Stimulated activated naive CD8-positive, alpha-beta T cell treated with anti-CD3 and anti-CD28 coated beads, Interleukin-15, amount 100 ng/mL, for 72 hours (primary cell): Measurements from ENCODE around the gene DYRK2.
A peak's percentile ranks its signal among the peaks of the same experiment; 100 is the strongest.
"Not testable (repeated sequence)": the region's sequence is repeated elsewhere in the genome, so short reads cannot be mapped to it uniquely, and the experiment has no call there.

ENCODE experiments used
- ATAC-seq: fragments of 150-1000 bp; cut with Tn5 transposase; 2 replicates; pipeline ENCODE4 v1.10.0; 2021; ENCODE audit warnings: mild to moderate bottlenecking, moderate library complexity
- DNase-seq, 2 donors: peaks; one replicate each; pipeline ENCODE4 v3.0.0; 2021 to 2022
- H3K27ac Mint-ChIP-seq, 2 donors: one replicate each; pipeline ENCODE4 v1.8.0; 2022; ENCODE audit warnings: mild to moderate bottlenecking in 2 of 2, mixed read lengths in 2 of 2, moderate library complexity in 2 of 2
- H3K27me3 Mint-ChIP-seq: one replicate; pipeline ENCODE4 v1.8.0; 2022; ENCODE audit warnings: mixed read lengths
- H3K4me1 Mint-ChIP-seq: one replicate; pipeline ENCODE4 v1.8.0; 2022; ENCODE audit warnings: mild to moderate bottlenecking, mixed read lengths
- H3K4me3 Mint-ChIP-seq, 2 donors: one replicate each; pipeline ENCODE4 v1.8.0; 2022; ENCODE audit warnings: mild to moderate bottlenecking in 2 of 2, mixed read lengths in 2 of 2, moderate library complexity in 1 of 2
- H3K9me3 Mint-ChIP-seq, 2 donors: one replicate each; pipeline ENCODE4 v1.8.0; 2022; ENCODE audit warnings: mixed read lengths in 2 of 2

The DYRK2 gene

GRCh38 chr12:67672507-67672906, 24.0 kb downstream of the DYRK2 start:
- not testable (repeated sequence) for H3K27me3 Mint-ChIP-seq, DNase-seq, H3K4me3 Mint-ChIP-seq, ATAC-seq
- Mint-ChIP-seq H3K9me3 (peaks cover 21 to 29% of the 10 kb centered on the region in 2 donors), H3K4me1 (peaks cover 32% of the 10 kb centered on the region), H3K27ac (peak overlapping the region; percentile 41 to 82)

- not testable (repeated sequence) for H3K27me3 Mint-ChIP-seq, DNase-seq, H3K27ac Mint-ChIP-seq, ATAC-seq, H3K4me3 Mint-ChIP-seq
- Mint-ChIP-seq H3K4me1 (peaks cover 31% of the 10 kb centered on the region), H3K9me3 (peaks cover 21 to 29% of the 10 kb centered on the region in 2 donors)
Observed at GRCh38 chr12:67673509-67673908, 25.0 kb downstream of the DYRK2 start.

- no peak overlapping the region for H3K27ac Mint-ChIP-seq
Observed at GRCh38 chr12:67674417-67674816, 25.9 kb downstream of the DYRK2 start.

GRCh38 chr12:67676624-67677023, 28.1 kb downstream of the DYRK2 start:
- no peak overlapping the region for H3K27ac Mint-ChIP-seq
- ATAC-seq, result no peak
- no peaks in the 10 kb centered on the region for H3K27me3 Mint-ChIP-seq
- H3K4me3 Mint-ChIP-seq, result no peak overlapping the region
- H3K9me3 Mint-ChIP-seq, result peaks cover 21 to 29% of the 10 kb centered on the region in 2 donors
- peaks cover 23% of the 10 kb centered on the region for H3K4me1 Mint-ChIP-seq
- DNase-seq, result no peak

More at GRCh38 chr12:67674417-67674816, 25.9 kb downstream of the DYRK2 start:
- H3K4me3 Mint-ChIP-seq, result no peak overlapping the region
- H3K27me3 Mint-ChIP-seq, result no peaks in the 10 kb centered on the region
- peaks cover 21 to 29% of the 10 kb centered on the region in 2 donors for H3K9me3 Mint-ChIP-seq
- DNase-seq (no peak), ATAC-seq (no peak)
- peaks cover 32% of the 10 kb centered on the region for H3K4me1 Mint-ChIP-seq

- H3K9me3 Mint-ChIP-seq, result peaks cover 21 to 27% of the 10 kb centered on the region in 2 donors
- H3K27me3 Mint-ChIP-seq, result no peaks in the 10 kb centered on the region
- H3K4me3 Mint-ChIP-seq, result no peak overlapping the region
- H3K4me1 Mint-ChIP-seq, result peaks cover 23% of the 10 kb centered on the region
- H3K27ac Mint-ChIP-seq, result no peak overlapping the region
- ATAC-seq, result no peak
- no peak for DNase-seq
Observed at GRCh38 chr12:67677166-67677565, 28.6 kb downstream of the DYRK2 start.

GRCh38 chr12:67681105-67681778, 32.7 kb downstream of the DYRK2 start:
- Mint-ChIP-seq H3K4me3 (no peak overlapping the region), H3K27ac (peak overlapping the region in 1 of 2 donors; percentile 62), H3K27me3 (no peaks in the 10 kb centered on the region), H3K4me1 (peaks cover 11% of the 10 kb centered on the region), H3K9me3 (no peaks in the 10 kb centered on the region)
- ATAC-seq (no peak), DNase-seq (no peak)

- Mint-ChIP-seq H3K27ac (no peak overlapping the region), H3K4me3 (no peak overlapping the region), H3K27me3 (no peaks in the 10 kb centered on the region), H3K4me1 (peaks cover 11% of the 10 kb centered on the region), H3K9me3 (no peaks in the 10 kb centered on the region)
- DNase-seq (no peak), ATAC-seq (no peak)
Observed at GRCh38 chr12:67681941-67682620, 33.5 kb downstream of the DYRK2 start.

GRCh38 chr12:67689385-67689784, 40.8 kb downstream of the DYRK2 start:
- H3K27me3 Mint-ChIP-seq, result no peaks in the 10 kb centered on the region
- H3K4me1 Mint-ChIP-seq, result peaks cover 14% of the 10 kb centered on the region
- peaks cover 0 to 5% of the 10 kb centered on the region in 2 donors for H3K9me3 Mint-ChIP-seq
- no peak for DNase-seq
- H3K4me3 Mint-ChIP-seq, result no peak overlapping the region
- H3K27ac Mint-ChIP-seq, result no peak overlapping the region
- no peak for ATAC-seq

- H3K4me1 Mint-ChIP-seq, result peaks cover 26% of the 10 kb centered on the region
- no peaks in the 10 kb centered on the region for H3K27me3 Mint-ChIP-seq
- no peak overlapping the region for H3K27ac Mint-ChIP-seq
- ATAC-seq (no peak), DNase-seq (no peak)
- no peak overlapping the region for H3K4me3 Mint-ChIP-seq
- peaks cover 0 to 5% of the 10 kb centered on the region in 2 donors for H3K9me3 Mint-ChIP-seq
Observed at GRCh38 chr12:67690656-67691055, 42.1 kb downstream of the DYRK2 start.

GRCh38 chr12:67691220-67691619, 42.7 kb downstream of the DYRK2 start:
- no peak overlapping the region for H3K27ac Mint-ChIP-seq
- no peaks in the 10 kb centered on the region for H3K27me3 Mint-ChIP-seq
- peaks cover 0 to 5% of the 10 kb centered on the region in 2 donors for H3K9me3 Mint-ChIP-seq
- no peak for DNase-seq
- no peak for ATAC-seq
- no peak overlapping the region for H3K4me3 Mint-ChIP-seq
- H3K4me1 Mint-ChIP-seq, result peaks cover 32% of the 10 kb centered on the region

- no peak for DNase-seq
- Mint-ChIP-seq H3K27me3 (no peaks in the 10 kb centered on the region), H3K4me1 (peaks cover 34% of the 10 kb centered on the region), H3K4me3 (no peak overlapping the region), H3K27ac (peak overlapping the region; percentile 43 to 62), H3K9me3 (peaks cover 0 to 5% of the 10 kb centered on the region in 2 donors)
- ATAC-seq, result peak; percentile 78
Observed at GRCh38 chr12:67692135-67692534, 43.6 kb downstream of the DYRK2 start.

GRCh38 chr12:67692966-67693365, 44.4 kb downstream of the DYRK2 start:
- no peak for ATAC-seq
- Mint-ChIP-seq H3K4me3 (no peak overlapping the region), H3K4me1 (peaks cover 38% of the 10 kb centered on the region), H3K27me3 (no peaks in the 10 kb centered on the region), H3K27ac (no peak overlapping the region), H3K9me3 (no peaks in the 10 kb centered on the region)
- no peak for DNase-seq

- H3K27me3 Mint-ChIP-seq, result no peaks in the 10 kb centered on the region
- DNase-seq (no peak), ATAC-seq (no peak)
- H3K27ac Mint-ChIP-seq, result no peak overlapping the region
- no peaks in the 10 kb centered on the region for H3K9me3 Mint-ChIP-seq
- no peak overlapping the region for H3K4me3 Mint-ChIP-seq
- peaks cover 46% of the 10 kb centered on the region for H3K4me1 Mint-ChIP-seq
Observed at GRCh38 chr12:67693894-67694293, 45.3 kb downstream of the DYRK2 start.

GRCh38 chr12:67694306-67694900, 45.9 kb downstream of the DYRK2 start:
- H3K27me3 Mint-ChIP-seq, result no peaks in the 10 kb centered on the region
- no peak for DNase-seq
- ATAC-seq, result no peak
- H3K9me3 Mint-ChIP-seq, result no peaks in the 10 kb centered on the region
- H3K4me1 Mint-ChIP-seq, result peaks cover 50% of the 10 kb centered on the region
- H3K4me3 Mint-ChIP-seq, result no peak overlapping the region
- H3K27ac Mint-ChIP-seq, result no peak overlapping the region

- no peak overlapping the region for H3K27ac Mint-ChIP-seq
Observed at GRCh38 chr12:67695974-67696373, 47.4 kb downstream of the DYRK2 start.

GRCh38 chr12:67697443-67697842, 48.9 kb downstream of the DYRK2 start:
- peaks cover 55% of the 10 kb centered on the region for H3K4me1 Mint-ChIP-seq
- H3K9me3 Mint-ChIP-seq, result no peaks in the 10 kb centered on the region
- ATAC-seq (no peak), DNase-seq (no peak)
- no peak overlapping the region for H3K27ac Mint-ChIP-seq
- no peaks in the 10 kb centered on the region for H3K27me3 Mint-ChIP-seq
- no peak overlapping the region for H3K4me3 Mint-ChIP-seq

More at GRCh38 chr12:67695974-67696373, 47.4 kb downstream of the DYRK2 start:
- Mint-ChIP-seq H3K9me3 (no peaks in the 10 kb centered on the region), H3K4me3 (no peak overlapping the region), H3K4me1 (peaks cover 58% of the 10 kb centered on the region), H3K27me3 (no peaks in the 10 kb centered on the region)
- ATAC-seq (no peak), DNase-seq (no peak)
